PC-9 (cell line): ENCODE measurements around the gene EIF4E.
"Not testable (repeated sequence)": the region's sequence is repeated elsewhere in the genome, so short reads cannot be mapped to it uniquely, and the experiment has no call there.

Source experiments
- EZH2 ChIP-seq: fragments of 200-600 bp; sonication (generic); IDR thresholded peaks from 2 replicates; pipeline ENCODE4 v1.8.0; 2017; ENCODE audit warnings: antibody characterized with exemption, low read depth
- TF ChIP-seq, protein P1 (sequence below): fragments of 200-600 bp; sonication (generic); conservative IDR thresholded peaks from 2 replicates; pipeline ENCODE4 v1.6.1; 2017; ENCODE audit warnings: mixed run types, antibody characterized with exemption, mild to moderate bottlenecking, moderate library complexity

DNA sequence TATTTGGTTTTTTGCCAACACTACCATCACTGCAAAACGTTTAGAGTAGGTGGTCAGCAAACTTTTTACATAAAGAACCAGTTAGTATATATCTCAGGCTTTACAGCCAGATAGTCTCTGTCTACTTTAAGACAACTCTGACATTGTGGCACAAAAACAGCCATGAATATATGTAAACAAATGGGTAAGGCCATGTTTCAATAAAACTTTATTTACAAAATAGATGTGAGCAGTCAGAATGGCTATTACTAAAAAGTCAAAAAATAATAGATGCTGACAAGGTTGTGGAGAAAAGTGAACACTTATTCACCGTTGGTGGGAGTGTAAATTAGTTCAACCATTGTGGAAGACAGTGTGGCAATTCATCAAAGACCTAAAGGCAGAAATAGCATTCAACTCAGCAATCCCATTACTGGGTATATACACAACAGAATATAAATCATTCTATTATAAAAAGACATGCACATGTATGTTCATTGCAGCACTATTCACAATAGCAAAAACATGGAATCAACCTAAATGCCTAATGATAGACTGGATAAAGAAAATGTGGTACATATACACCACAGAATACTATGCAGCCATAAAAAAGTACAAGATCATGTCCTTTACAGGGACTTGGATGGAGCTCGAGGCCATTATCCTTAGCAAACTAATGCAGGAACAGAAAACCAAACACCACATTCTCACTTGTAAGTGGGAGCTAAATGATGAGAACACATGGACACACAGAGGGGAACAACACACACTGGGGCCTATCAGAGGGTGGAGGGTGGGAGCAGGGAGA lies 56.6 kb downstream of the EIF4E start:
- TF ChIP-seq, protein P1, sequence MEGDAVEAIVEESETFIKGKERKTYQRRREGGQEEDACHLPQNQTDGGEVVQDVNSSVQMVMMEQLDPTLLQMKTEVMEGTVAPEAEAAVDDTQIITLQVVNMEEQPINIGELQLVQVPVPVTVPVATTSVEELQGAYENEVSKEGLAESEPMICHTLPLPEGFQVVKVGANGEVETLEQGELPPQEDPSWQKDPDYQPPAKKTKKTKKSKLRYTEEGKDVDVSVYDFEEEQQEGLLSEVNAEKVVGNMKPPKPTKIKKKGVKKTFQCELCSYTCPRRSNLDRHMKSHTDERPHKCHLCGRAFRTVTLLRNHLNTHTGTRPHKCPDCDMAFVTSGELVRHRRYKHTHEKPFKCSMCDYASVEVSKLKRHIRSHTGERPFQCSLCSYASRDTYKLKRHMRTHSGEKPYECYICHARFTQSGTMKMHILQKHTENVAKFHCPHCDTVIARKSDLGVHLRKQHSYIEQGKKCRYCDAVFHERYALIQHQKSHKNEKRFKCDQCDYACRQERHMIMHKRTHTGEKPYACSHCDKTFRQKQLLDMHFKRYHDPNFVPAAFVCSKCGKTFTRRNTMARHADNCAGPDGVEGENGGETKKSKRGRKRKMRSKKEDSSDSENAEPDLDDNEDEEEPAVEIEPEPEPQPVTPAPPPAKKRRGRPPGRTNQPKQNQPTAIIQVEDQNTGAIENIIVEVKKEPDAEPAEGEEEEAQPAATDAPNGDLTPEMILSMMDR: not testable (repeated sequence)
- TF ChIP-seq EZH2: not testable (repeated sequence)
